Stimulated activated CD4-positive, alpha-beta T cell treated with anti-CD3 and anti-CD28 coated beads, Interleukin-1b, Interleukin-23, amount 100 ng/mL, for 4 hours (primary cell): Measurements from ENCODE around the gene MSMP.

Source experiments
- DNase-seq, 2 donors: peaks; one replicate each; pipeline ENCODE4 v3.0.0-alpha.2; 2020; ENCODE audit warnings: low read depth in 2 of 2

Gene MSMP

DNA sequence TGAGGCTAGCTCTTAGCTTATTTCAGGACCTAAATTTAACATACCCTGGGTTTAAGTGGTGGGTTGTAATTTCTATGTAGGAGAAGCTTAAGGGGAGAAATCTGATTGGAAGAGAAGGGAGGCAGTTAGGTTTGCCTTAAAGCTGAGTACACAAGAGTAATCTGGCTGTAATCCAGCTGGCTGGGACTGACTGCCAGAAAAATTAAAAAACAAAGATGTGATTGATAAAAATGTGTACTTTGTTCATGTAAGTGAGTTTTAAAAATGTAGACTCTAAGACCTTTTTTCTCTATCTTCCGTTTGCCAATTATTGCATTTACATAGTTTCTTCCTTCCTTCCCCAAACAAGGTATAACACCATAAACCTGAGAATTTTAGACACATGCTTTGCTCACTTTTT lies 17.5 kb upstream of the MSMP start:
- no peak for DNase-seq

DNA sequence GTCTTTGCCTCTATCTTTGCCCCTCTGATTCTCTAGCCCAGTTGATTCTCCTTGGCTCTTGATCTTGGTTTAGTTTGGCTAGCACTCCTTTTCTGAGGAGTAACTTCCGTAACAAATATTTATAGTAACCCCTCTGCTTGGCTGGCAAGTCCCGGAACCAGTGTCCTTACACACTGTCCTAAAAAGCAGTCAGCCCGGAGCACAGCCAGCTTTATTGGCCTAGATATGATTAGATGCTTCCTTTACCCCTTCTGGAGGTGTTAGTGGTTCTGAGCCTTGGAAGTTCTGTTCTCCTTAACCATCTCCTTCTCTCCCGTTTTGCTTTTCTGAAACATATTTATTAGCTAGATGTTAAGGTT lies 17.0 kb upstream of the MSMP start:
- no peak for DNase-seq

DNA sequence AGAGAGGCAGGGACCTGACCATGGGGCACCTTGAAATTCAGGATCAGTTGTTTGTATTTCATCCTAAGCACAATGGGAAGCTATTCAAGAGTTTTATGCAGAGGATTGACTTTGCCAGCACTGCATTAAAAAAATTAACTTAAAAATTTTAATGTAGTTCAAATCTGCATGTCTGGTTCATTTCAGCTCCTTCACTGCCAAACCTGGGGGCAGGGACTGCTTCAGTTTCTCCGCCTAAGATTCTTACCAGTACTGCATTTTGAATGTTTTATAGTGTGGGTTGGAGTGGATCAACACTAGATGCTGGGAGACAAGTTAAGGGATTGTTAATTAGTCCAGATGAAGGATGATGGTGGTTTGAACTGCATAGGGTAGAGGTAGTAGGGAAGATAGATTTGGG lies 15.7 kb upstream of the MSMP start:
- no peak for DNase-seq

DNA sequence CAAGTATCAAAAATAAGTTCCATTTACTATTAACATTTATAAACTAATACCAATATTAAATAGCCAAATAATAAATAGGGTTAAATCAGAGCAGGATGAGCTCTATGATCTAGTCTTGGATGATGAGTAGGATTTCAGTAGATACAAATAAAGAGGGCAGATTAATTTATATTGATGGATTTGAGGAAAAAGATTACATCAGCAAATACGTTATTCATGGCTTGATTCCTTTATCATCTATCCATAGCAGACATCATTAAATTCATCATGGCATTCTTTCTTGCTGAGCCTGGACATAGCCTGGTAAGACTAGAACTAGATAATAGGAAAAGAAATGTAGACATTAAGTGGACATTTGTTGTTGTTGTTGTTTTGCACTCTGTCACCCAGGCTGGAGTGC lies 13.4 kb upstream of the MSMP start:
- no peak for DNase-seq

DNA sequence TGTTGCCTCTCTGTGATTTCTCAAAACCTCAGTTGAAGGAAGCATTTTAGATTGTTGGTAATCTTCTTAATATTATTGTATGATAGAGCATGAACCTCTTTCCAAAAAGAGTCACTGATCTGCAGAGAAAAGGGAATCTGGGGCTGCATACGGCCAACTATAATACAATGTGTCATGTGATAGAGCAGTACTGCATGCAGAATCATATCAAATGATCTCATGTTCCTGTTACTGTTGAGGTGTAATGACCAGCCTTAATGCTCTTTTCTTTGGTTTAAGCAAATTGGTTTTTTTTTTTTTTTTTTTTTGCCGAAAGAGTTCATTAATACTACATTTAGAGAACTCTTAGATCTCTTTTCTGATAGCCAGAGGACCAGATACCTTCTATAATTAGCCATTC lies 12.9 kb upstream of the MSMP start:
- no peak for DNase-seq

GRCh38 chr9:35763803-35764202 lies 9.7 kb upstream of the MSMP start:
- no peak for DNase-seq

- no peak for DNase-seq
Observed at GRCh38 chr9:35763181-35763580, 9.1 kb upstream of the MSMP start.

- DNase-seq = no peak
Observed at GRCh38 chr9:35760651-35761050, 6.6 kb upstream of the MSMP start.

GRCh38 chr9:35759795-35760194 lies 5.7 kb upstream of the MSMP start:
- no peak for DNase-seq

DNA sequence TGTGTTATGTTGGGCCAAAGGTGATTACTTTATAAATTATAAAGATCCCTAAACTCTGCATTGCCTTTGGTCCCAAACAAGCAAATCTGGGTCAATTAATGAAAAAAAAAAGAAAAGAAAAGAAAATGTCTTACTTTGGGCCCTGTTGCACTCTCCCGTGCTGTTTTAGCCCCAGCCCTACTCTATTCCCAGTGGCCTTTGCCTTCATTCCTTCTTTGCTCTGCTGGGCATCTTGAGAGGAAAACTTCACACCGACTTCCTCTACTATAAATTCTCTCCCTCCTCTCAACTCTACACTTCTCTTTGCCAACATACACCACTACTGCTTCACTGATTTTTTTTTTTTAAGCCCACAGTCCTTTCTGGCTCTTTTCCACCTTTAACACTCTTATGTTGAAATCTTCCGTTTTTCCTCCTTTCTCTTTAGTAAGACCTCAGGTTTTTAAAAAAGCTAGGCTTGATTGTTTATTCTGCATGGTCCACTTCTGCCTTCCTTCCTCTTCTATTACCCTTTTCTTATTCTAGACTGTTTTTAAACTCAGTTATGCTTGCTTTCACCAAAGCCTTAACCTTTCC lies 4.5 kb upstream of the MSMP start:
- no peak for DNase-seq

- no peak for DNase-seq
Observed at GRCh38 chr9:35757892-35758275, 3.8 kb upstream of the MSMP start.

DNA sequence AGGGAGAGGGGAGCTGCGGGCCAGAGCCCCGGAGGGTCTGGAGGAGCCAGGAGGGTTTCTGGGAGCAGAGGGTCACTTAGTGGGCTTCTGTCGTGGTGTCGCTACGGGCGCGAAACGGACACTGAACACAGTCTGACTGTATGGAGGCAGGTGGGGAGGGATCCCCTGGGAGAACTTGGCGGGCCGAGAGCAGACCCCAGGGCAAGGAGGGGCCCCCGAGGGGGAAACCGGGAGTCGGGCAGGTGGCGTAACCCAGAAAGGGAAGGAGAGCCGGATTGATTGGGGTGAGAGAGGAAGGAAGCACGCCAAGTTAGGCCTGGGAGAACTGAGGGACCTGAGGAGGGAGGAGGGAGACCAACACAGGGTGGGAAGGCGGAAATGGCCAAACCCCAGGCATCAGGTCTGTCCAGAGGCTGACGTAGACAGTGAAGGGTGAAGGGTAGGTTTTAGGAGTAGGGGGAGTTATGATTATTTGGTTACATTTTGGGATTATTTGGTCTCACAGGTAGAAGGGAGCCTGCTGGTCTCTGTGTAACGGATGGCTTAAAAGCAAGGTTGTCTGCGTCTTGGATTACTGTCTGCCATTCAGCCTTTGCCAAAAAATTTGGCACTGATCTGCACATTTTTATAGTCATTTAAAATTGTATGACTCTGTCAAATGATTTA lies 3.3 kb upstream of the MSMP start:
- DNase-seq = no peak

GRCh38 chr9:35756275-35757225 lies 2.5 kb upstream of the MSMP start:
- peak; percentile 72 for DNase-seq

DNA sequence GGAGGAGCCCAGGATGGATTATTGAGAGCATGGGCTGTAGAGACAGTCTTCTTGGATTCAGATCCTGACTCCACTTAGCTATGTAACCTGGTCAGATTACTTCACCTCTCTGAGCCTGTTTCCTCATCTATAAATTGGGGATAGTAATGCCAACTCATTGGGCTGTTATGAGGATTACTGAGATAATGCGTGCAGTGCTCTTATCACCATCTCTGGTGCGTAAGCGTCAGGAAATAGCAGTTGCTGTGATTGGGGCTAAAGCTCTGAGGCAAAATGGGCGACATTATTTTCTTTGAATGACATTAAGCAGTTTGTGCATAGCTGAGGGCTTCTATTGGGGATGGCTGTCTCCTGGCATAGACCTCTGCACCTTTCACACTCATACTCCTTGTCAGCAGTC lies 995 bp upstream of the MSMP start:
- no peak for DNase-seq

DNA sequence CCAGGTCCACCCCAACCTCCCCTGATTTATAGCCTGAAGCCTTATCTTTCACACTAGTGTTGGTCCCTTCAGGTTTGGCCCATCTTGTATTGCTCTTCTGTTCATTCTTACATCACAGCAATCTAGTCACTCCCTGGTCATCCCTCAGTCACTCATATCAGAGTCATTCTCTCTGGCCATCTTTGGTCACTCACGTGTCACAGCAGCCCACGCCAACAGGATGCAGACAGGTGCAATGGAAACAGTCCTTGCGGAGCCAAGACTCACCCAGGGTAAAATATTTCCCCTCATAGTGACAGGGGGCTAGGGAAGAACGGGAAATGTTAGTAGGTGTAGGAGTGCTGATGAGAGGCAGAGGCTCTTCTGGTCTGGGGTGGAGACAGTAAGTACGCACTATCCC lies 610 bp downstream of the MSMP start:
- no peak for DNase-seq

DNA sequence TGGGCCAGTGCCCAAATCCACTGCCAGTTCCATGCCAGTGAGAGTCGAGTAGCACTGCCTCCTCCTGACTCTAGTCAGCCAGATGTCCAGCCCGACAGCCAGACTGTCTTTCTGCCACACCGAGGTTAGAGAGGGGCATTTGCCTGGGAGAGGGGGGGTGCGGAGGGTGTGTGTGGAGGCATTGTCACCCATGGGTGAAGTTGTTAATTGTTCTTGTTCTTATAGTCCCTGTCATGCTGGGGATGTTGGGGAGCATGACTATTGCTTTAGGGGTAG lies 3.9 kb downstream of the MSMP start:
- DNase-seq = no peak

DNA sequence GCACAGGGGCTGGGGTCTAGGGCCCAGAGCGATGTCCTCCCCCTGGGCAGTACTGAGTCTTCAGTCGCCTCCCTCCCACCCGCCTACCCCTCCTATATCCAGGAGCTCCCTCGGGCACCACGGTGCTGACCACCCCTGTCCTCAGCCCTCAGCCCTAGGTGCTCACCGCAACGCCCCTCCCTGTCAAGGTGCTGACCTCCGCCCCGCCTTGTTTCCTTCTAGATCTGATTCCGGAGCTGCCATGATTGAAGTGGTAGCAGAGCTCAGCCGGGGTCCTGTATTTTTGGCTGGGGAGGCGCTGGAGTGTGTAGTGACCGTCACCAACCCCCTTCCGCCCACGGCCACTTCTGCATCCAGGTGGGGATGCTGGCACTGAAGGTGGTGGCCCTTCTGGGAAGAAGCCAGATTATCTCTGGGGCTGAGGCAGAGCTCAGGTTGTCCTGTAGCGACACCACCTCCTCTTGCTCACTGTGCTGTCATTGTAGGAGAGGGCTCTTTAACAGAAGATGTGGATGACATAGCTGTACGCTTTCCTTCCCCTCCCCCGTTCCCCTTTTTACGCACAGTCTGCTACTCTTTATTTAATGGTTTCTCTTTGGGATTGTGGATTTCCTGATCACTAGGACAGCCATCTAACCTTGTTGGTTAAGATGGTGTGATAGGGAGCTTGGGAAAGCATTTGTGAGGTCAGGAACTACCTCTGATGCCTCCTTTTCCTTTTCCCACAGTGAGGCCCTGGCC lies 4.4 kb downstream of the MSMP start:
- DNase-seq = no peak

GRCh38 chr9:35748858-35749514 lies 5.1 kb downstream of the MSMP start, which contains the start of the genes GBA2 and RGP1:
Gene GBA2 (minus strand): TSS chr9:35749228. CDS start chr9:35748704, 524 bp downstream.
Gene RGP1 (plus strand): TSS chr9:35749287. CDS start chr9:35749756, 469 bp downstream.
- peak in 1 of 2 donors; percentile 66 for DNase-seq

DNA sequence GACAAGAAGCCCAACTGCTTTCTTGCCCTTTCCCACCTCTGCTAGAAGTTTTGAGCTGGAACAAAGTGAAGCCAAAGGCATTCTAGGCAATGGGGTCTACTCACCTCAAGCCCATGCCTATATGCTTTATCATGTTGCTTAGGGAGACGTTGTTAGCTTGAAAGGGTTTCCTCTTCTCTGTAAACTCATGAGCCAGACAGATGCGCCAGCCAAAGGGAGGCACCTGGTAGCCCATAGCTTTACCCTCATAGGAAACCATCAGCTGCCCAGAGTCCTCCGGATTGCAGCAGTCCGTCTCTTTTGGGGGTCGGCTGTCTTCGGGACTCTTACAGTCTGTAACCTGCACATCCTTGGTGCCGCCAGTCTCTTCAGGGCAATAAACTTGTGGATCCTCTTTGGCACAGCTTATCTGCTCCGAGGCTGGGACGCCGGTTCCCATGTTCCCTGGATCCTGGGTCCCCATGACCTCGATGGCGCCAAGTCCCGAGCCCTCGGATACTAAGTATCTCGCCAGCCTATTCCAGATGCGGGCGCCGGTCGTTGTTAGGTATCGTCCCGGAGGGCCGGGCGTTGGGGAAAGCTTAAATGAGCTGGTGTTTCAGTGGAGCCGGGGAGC lies 5.7 kb downstream of the MSMP start:
- DNase-seq = no peak

DNA sequence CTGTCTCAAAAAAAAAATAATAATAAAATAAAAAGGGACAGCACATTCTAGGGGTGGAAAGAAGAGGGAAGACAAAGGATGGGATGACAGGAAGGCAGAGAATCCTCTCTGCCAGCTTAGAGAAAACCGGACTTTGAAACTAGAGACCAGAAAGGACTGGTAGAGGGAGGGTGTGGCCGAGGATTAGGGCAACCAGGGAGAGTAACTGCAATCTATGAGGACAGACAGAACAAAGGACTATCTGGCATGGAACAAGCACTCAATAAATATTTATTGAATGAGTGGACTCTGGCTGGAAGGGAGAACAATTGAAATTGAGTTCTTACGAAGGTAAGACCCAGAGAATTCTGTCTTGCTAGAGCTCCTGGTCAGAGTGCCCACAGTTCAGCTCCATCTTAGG lies 7.5 kb downstream of the MSMP start:
- DNase-seq = no peak

GRCh38 chr9:35745569-35745968 lies 8.5 kb downstream of the MSMP start:
- DNase-seq = no peak
